ENCODE data around the gene RABAC1. TPM values are rescaled to one million over a fixed set of nuclear protein-coding genes. Genes with fewer than 3 reads are reported as not detected.

Gene RABAC1
- total and polyA plus RNA-seq, 2 experiments from 2014 or later: 151 to 206 TPM

DNA sequence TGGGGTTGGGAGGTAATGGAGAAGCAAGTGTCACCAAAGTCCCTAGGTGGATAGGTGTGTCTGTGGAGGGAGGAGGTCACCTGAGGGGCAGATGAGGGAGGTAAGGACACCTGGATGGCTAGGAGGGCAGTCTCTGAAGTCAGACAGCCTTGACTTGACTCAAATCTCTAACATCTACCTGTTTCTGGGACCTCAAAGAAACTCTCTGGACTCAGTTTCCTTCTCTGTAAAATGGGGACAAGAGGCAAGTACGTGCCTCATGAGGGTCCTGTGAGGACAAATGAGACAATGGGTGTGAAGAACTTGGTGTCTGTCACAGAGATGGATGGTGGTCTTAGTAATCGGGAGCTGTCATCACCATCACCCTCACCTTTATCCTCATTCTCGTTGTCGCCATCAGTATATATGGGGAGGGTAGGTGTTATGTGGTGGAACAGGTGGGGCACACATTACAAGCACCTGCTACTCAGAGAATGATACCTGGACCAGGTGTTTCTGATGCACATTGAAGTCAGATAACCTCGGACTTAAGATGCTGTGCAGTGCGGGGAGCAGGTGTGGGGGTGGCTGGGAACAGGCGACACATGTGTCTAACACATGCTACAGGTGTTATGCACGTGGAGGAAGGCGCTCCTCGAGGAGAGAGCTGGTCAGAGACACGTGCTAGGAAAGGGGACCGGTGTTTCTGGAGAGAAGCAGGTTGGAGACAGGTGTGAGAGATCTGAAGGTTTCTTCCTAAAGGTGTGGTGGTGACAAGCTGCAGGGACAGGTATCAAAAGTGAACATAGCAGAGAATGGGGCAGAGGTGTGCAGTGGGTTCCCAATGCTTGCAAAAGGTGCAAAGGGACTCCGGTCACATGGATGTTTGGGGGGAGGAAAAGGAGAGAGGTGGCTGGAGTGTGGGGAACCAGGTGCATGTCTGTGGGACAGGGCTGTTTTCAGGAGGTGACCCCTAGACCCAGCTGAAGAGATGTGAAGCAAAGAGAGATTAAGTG is 34.7 kb downstream of the RABAC1 start:
- peaks cover 14% of the 10 kb centered on the region; the same call in 1 of the 2 replicates for H3K4me1 ChIP-seq (ENCODE audit: insufficient read depth)
- H3K9me2 ChIP-seq (ENCODE audit: insufficient read depth): no peaks in the 10 kb centered on the region
- Mint-ChIP-seq H3K36me3 (ENCODE audit: low read depth) (no peaks in the 10 kb centered on the region; the same call in 2 of the 3 replicates), H3K27me3 (ENCODE audit: insufficient read depth, low read depth, poor library complexity) (peaks cover 21% of the 10 kb centered on the region), H3K4me1 (peaks cover 20% of the 10 kb centered on the region), H3K27ac (no peak overlapping the region), H3K9me3 (peaks cover 3% of the 10 kb centered on the region; the same call in 1 of the 3 replicates), H3K4me3 (no peak overlapping the region)
- no peak overlapping the region for H3K4me3 ChIP-seq
- no peaks in the 10 kb centered on the region for H3K79me2 ChIP-seq (replicated peaks; ENCODE audit: insufficient read depth)
- H3F3A ChIP-seq (replicated peaks; ENCODE audit: low read depth): peaks cover 9% of the 10 kb centered on the region
- no peak for ATAC-seq
- TF ChIP-seq, protein P1, sequence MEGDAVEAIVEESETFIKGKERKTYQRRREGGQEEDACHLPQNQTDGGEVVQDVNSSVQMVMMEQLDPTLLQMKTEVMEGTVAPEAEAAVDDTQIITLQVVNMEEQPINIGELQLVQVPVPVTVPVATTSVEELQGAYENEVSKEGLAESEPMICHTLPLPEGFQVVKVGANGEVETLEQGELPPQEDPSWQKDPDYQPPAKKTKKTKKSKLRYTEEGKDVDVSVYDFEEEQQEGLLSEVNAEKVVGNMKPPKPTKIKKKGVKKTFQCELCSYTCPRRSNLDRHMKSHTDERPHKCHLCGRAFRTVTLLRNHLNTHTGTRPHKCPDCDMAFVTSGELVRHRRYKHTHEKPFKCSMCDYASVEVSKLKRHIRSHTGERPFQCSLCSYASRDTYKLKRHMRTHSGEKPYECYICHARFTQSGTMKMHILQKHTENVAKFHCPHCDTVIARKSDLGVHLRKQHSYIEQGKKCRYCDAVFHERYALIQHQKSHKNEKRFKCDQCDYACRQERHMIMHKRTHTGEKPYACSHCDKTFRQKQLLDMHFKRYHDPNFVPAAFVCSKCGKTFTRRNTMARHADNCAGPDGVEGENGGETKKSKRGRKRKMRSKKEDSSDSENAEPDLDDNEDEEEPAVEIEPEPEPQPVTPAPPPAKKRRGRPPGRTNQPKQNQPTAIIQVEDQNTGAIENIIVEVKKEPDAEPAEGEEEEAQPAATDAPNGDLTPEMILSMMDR (conservative IDR thresholded peaks at IDR 0.05; ENCODE audit: low read depth in 2 of 2): no peak
- TF ChIP-seq ZNF331 (CRISPR knock-in tag; IDR thresholded peaks at IDR 0.05; ENCODE audit: low read depth): no peak
- TF ChIP-seq, protein P2, sequence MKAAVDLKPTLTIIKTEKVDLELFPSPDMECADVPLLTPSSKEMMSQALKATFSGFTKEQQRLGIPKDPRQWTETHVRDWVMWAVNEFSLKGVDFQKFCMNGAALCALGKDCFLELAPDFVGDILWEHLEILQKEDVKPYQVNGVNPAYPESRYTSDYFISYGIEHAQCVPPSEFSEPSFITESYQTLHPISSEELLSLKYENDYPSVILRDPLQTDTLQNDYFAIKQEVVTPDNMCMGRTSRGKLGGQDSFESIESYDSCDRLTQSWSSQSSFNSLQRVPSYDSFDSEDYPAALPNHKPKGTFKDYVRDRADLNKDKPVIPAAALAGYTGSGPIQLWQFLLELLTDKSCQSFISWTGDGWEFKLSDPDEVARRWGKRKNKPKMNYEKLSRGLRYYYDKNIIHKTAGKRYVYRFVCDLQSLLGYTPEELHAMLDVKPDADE (IDR thresholded peaks at IDR 0.05): no peak
- no peak for TF ChIP-seq CREB1 (CRISPR knock-in tag; IDR thresholded peaks at IDR 0.05; ENCODE audit: low read depth)
- no peak for TF ChIP-seq EZH2 (IDR thresholded peaks at IDR 0.05; ENCODE audit: low read depth, unreplicated experiment)
- TF ChIP-seq, protein P3, sequence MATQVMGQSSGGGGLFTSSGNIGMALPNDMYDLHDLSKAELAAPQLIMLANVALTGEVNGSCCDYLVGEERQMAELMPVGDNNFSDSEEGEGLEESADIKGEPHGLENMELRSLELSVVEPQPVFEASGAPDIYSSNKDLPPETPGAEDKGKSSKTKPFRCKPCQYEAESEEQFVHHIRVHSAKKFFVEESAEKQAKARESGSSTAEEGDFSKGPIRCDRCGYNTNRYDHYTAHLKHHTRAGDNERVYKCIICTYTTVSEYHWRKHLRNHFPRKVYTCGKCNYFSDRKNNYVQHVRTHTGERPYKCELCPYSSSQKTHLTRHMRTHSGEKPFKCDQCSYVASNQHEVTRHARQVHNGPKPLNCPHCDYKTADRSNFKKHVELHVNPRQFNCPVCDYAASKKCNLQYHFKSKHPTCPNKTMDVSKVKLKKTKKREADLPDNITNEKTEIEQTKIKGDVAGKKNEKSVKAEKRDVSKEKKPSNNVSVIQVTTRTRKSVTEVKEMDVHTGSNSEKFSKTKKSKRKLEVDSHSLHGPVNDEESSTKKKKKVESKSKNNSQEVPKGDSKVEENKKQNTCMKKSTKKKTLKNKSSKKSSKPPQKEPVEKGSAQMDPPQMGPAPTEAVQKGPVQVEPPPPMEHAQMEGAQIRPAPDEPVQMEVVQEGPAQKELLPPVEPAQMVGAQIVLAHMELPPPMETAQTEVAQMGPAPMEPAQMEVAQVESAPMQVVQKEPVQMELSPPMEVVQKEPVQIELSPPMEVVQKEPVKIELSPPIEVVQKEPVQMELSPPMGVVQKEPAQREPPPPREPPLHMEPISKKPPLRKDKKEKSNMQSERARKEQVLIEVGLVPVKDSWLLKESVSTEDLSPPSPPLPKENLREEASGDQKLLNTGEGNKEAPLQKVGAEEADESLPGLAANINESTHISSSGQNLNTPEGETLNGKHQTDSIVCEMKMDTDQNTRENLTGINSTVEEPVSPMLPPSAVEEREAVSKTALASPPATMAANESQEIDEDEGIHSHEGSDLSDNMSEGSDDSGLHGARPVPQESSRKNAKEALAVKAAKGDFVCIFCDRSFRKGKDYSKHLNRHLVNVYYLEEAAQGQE (IDR thresholded peaks at IDR 0.05; ENCODE audit: unreplicated experiment): no peak
- TF ChIP-seq, protein P4, sequence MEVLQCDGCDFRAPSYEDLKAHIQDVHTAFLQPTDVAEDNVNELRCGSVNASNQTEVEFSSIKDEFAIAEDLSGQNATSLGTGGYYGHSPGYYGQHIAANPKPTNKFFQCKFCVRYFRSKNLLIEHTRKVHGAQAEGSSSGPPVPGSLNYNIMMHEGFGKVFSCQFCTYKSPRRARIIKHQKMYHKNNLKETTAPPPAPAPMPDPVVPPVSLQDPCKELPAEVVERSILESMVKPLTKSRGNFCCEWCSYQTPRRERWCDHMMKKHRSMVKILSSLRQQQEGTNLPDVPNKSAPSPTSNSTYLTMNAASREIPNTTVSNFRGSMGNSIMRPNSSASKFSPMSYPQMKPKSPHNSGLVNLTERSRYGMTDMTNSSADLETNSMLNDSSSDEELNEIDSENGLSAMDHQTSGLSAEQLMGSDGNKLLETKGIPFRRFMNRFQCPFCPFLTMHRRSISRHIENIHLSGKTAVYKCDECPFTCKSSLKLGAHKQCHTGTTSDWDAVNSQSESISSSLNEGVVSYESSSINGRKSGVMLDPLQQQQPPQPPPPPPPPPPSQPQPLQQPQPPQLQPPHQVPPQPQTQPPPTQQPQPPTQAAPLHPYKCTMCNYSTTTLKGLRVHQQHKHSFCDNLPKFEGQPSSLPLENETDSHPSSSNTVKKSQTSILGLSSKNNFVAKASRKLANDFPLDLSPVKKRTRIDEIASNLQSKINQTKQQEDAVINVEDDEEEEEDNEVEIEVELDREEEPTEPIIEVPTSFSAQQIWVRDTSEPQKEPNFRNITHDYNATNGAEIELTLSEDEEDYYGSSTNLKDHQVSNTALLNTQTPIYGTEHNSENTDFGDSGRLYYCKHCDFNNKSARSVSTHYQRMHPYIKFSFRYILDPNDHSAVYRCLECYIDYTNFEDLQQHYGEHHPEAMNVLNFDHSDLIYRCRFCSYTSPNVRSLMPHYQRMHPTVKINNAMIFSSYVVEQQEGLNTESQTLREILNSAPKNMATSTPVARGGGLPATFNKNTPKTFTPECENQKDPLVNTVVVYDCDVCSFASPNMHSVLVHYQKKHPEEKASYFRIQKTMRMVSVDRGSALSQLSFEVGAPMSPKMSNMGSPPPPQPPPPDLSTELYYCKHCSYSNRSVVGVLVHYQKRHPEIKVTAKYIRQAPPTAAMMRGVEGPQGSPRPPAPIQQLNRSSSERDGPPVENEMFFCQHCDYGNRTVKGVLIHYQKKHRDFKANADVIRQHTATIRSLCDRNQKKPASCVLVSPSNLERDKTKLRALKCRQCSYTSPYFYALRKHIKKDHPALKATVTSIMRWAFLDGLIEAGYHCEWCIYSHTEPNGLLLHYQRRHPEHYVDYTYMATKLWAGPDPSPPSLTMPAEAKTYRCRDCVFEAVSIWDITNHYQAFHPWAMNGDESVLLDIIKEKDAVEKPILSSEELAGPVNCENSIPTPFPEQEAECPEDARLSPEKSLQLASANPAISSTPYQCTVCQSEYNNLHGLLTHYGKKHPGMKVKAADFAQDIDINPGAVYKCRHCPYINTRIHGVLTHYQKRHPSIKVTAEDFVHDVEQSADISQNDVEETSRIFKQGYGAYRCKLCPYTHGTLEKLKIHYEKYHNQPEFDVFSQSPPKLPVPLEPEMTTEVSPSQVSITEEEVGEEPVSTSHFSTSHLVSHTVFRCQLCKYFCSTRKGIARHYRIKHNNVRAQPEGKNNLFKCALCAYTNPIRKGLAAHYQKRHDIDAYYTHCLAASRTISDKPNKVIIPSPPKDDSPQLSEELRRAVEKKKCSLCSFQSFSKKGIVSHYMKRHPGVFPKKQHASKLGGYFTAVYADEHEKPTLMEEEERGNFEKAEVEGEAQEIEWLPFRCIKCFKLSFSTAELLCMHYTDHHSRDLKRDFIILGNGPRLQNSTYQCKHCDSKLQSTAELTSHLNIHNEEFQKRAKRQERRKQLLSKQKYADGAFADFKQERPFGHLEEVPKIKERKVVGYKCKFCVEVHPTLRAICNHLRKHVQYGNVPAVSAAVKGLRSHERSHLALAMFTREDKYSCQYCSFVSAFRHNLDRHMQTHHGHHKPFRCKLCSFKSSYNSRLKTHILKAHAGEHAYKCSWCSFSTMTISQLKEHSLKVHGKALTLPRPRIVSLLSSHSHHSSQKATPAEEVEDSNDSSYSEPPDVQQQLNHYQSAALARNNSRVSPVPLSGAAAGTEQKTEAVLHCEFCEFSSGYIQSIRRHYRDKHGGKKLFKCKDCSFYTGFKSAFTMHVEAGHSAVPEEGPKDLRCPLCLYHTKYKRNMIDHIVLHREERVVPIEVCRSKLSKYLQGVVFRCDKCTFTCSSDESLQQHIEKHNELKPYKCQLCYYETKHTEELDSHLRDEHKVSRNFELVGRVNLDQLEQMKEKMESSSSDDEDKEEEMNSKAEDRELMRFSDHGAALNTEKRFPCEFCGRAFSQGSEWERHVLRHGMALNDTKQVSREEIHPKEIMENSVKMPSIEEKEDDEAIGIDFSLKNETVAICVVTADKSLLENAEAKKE (CRISPR knock-in tag; IDR thresholded peaks at IDR 0.05): no peak
- TF ChIP-seq POLR2AphosphoS5 (IDR thresholded peaks at IDR 0.05; ENCODE audit: low read depth): no peak
- TF ChIP-seq STAT1 (IDR thresholded peaks at IDR 0.05; ENCODE audit: unreplicated experiment): no peak
- H3K4me2 ChIP-seq: no peak overlapping the region
- peak; percentile 0 for DNase-seq (ENCODE audit: low spot score)
- H4K20me1 ChIP-seq (replicated peaks; ENCODE audit: insufficient read depth): peaks cover 7% of the 10 kb centered on the region; the same call in 1 of the 2 replicates
- no peak overlapping the region for H2AFZ ChIP-seq
- H3K27me3 ChIP-seq (ENCODE audit: insufficient read depth): peaks cover 98% of the 10 kb centered on the region
- H3K36me3 ChIP-seq (ENCODE audit: insufficient read depth): no peaks in the 10 kb centered on the region
- H3K27ac ChIP-seq (ENCODE audit: low read depth): no peak overlapping the region
